Stimulated activated CD8-positive, alpha-beta memory T cell treated with anti-CD3 and anti-CD28 coated beads, Interleukin-12 subunit alpha, Interleukin-12 subunit beta, amount 100 ng/mL, for 24 hours (primary cell): ENCODE data around the gene PHKA1.
"Not testable (repeated sequence)": the region's sequence is repeated elsewhere in the genome, so short reads cannot be mapped to it uniquely, and the experiment has no call there.

Experiments used
- DNase-seq: peaks from one replicate; pipeline ENCODE4 v3.0.0-alpha.2; 2020; ENCODE audit errors: extremely low read depth

PHKA1 gene

DNA sequence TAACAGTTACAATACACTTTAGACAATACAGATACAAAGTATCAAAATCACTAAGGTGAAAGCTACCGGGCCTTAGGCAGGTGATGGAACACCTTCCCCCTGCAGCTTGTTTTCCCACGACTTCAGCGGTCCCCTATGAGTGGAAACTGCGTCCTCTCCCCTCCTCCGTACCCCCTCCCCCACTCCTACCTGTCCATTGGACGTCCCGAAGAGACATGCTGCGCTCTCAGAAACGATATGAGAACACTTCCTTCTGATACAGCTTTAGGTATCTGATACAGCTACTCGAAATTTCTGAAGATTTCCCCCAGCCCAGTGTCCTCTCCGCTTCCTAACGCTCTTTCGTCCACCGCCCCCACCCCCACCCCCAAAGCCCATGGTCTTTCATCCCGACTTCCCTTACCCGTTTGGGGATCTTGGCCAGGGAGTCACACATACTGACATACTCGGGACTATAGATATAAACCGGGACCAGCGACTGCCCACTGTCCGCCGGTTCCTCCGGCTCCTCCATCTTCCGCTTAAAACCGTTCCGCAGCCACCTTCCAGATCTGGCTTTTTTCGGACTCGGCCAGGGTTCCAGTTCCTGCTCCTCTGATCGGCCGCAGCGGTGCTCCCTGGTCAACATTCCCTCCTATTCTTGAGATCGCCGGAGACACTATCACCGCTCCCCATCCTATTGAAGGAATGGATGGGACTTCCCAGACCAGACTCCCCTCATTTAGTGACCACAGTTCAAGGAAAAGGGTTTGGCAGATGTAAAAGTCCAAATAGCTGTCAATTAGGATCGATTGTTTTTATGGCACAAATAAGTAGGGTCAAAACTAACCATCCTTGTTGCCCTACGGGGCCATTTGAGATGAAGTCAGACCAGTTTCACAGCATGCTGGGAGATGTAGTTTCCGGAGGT lies 141.6 kb downstream of the PHKA1 start, which contains the start of gene HDAC8:
TSS of gene HDAC8 (minus strand) at position 596 of the 910 bp plus-strand sequence. CDS start at position 514, 82 bp downstream.
- peak; percentile 7 for DNase-seq

DNA sequence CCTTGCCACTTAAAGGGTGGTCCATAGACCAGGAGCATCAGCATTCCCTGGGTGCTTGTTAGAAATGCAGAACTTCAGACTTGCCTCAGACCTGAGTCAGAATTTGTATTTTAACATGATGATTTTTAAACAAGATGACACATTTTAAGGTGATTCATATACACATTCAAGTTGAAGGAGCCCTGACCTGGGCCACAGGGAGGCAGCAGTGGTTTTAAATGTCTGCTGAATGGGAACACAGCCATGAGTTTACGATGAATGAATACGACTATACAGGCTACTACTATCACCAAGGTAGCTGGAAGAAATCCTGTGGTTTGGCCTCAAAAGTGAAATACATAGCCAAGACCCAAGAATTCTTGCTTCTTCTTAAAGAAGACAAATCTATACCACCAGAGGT lies 144.3 kb downstream of the PHKA1 start:
- DNase-seq = no peak

DNA sequence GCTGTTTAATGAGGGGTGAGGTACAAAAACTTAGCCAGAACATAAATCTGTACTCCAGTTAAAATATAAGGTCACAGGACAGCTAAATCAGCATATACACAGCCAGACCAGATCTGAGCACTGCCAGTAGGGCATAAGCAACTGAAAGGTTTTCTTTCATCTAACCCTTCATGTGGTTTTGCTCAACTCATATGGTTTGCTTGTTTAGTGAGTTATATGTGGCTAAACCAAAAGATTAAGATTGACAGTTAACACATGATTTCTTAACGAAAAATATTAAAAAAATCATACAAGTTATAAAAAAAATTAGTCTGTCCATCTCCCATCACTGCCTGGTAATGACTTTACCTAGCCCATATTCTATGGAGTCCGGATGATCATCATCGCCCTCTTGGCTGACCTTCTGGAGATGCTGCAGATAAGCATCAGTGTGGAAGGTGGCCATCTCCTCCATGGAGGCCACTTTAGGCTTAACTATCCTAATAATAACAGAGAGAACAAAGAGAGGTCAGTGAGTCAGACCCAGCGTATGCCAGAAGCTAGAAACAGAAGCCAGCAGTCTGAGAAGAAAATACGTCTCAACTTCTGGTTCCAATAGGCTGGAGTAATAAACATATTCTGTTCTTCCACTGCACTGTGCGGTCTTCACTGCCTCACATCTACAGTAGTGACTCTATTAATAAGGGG lies 145.6 kb downstream of the PHKA1 start:
- no peak for DNase-seq

DNA sequence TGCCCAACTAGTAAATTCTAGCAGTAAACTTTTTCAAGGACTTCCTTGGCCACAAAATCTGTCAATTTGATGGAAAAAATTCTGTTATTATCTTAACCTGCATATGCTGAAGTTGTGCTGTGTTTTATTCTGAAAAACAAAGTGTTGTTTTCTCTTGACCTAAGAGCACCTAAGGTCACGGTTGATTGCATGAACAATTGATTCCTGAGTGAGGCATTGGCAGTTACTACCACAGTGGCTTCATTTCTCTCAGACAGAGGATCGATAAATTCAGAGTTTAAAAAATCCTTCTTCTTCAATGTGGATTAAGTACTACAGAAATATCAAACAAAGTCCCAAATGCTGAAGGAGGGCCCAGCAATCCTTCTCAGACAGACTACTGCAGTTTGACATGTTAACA lies 147.7 kb downstream of the PHKA1 start:
- no peak for DNase-seq

DNA sequence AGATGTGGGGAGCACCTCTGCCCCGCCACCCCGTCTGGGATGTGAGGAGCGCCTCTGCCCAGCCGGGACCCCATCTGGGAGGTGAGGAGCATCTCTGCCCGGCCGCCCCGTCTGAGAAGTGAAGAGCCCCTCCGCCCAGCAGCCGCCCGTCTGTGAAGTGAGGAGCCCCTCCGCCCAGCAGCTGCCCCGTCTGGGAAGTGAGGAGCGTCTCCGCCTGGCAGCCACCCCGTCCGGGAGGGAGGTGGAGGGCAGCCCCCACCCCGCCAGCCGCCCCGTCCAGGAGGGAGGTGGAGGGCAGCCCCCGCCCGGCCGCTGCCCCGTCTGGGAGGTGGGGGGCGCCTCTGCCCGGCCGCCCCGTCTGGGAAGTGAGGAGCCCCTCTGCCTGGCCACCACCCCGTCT lies 154.5 kb downstream of the PHKA1 start:
- DNase-seq = not testable (repeated sequence)

DNA sequence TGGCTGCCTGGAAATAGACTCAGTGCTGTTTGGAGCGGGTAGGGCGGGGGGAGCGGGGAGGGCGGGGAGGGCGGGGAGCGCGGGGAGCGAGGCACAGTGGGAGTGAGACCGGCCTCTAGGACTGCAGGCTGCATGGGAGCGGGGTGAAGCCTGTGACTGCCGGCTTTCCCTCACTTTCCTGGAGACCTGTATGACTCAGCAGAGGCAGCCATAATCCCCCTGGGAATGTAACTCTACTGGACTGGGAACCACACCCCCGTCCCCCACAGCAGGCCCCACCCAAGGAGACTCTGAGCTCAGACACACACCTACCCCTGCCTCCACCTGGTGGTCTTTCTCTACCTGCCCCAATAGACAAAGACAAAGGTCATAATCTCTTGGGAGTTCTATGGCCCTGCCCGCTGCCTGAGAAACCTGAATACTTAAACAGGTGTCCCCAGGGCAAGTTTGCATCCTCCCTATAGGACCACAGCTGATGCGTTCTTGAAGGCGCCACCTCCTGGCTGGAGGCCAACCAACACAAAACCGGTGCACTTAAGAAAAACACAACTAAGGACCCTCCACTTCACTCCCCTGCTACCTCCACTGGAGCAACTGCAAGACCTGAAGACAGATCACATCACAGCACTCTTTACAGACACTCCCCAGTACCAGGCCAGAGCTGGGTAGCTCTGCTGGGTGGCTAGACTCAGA lies 159.5 kb downstream of the PHKA1 start:
- DNase-seq = no peak

DNA sequence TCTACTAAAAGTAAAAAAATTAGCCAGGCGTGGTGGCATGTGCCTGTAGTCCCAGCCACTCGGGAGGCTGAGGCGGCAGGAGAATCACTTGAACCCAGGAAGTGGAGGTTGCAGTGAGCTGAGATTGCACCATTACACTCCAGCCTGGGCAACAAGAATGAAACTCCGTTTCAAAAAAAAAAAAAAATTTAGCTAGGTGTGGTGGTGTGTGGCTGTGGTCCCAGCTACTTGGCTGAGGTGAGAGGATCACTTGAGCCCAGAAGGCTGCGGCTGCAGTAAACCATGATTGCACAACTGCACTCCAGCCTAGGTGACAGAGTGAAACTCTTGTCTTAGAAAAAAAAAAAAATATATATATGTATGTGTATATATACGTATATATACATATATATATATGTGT lies 161.7 kb downstream of the PHKA1 start:
- DNase-seq = not testable (repeated sequence)

DNA sequence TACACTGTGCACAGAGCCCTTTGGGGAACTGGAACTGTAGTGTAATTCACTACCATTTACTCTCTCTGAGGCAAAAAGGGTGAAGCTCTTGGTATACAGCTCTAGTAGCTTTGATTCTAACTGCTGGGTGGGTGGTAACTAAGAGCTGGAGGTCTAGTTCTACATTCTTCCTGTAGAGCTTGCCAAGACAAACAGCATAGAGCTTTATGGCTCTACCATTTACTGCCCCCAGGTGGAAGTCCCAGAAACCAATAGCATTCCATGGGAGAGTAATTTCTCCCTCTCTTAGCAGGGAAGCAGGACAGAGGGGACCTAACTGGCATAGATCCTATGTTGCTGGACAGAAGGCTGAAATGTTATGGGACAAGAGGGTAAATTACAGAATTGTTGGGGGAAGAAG lies 168.1 kb downstream of the PHKA1 start:
- DNase-seq = no peak

DNA sequence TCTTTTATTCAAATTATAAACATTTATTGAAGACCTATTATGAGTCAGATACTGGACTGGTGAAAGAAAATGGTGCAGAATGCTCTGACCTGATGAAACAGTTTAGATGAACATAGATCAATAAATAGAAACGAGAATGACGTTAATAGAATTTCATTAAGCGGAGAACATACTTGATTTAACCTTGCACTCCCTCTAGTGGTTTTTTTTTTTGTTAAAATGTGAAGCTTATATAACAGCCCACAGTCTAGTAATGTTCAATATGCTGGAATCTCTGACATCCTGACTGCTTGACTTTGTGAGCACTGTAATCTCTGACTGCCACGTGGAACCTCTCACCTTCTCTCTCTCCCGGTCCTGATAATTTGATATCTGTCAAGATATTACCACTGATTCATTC lies 173.8 kb downstream of the PHKA1 start:
- DNase-seq = no peak

DNA sequence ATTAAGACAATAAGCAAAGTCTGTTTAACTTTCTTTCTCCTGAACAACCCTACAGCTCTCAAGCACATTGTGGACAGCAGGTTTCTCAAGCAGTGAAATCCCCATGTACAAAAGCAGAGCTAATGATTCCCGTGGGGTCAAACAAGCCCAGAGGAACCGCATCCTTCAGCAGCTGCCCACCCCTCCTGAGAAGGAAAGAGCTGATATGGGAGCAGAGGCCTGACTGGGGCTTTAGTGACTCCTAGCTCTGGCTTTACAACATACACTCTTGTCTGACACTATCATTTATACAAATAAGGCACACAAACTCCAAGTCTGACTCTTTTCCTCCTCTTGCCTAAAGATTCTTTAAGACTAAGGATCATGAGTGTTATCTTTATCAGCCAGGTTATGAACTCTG lies 174.3 kb downstream of the PHKA1 start:
- DNase-seq = no peak

DNA sequence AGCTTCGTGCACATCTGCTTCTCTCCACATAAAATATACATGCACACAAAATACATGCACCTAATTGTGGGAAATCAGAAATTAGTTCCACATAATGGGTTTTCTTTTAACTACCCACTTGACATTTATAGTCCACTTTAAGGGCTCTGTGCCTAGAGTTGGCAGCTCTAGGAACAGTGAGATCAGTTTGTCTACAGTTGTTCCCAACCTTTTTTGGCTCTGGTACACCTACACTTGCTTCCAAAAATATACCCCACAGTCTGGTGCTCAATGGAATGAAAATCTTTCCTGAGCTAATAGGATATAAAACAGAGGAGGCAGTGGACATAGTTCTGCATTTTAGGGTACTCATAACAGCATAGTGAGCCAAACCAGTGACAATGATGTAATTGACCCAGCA lies 177.6 kb downstream of the PHKA1 start:
- DNase-seq = no peak

DNA sequence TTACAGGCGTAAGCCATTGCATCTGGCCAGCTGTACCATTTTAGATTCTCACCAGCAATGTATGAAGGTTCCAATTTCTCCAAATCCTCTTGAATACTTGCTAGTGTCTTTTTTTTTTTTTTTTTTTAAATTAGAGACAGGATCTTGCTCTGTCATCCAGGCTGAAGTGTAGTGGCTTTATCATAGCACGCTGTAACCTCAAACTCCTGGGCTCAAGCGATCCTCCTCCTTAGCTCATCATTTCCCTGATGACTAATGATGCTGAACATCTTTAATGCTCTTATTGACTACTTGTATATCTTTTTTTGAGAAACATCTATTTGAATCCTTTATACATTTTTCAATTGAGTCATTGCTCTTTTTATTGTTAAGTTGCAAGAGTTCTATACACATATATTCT lies 181.7 kb downstream of the PHKA1 start:
- DNase-seq = no peak
